ENCODE results near the gene TAB2. TPM values are rescaled to one million over a fixed set of nuclear protein-coding genes. Genes with fewer than 3 reads are reported as not detected.
"Not testable (repeated sequence)": the region's sequence is repeated elsewhere in the genome, so short reads cannot be mapped to it uniquely, and the experiment has no call there.

The TAB2 gene
- total RNA-seq, 2 donors from 2014 or later = 192 to 199 TPM

DNA sequence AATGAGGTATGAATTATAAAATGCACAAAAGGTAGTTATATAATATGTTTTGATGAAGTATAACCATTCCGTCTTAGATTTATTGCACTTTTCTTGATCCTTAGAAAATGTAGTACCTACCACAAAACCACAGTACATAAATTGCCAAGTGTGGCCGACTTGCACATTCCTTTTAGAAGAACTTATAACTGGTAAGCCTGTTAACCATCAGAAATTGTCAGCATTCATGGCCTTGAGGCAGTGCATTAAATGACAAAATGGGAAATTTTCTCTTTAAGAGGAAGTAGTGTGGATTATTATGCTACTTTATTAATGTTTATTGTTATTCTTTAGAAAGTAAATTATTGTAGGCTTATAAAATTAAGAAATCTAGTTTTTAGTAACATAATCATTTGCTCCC is 29.6 kb downstream of the TAB2 start:
- DNase-seq (no peak), ATAC-seq (no peak)
- H3K27me3 Mint-ChIP-seq = no peaks in the 10 kb centered on the region
- H3K4me3 Mint-ChIP-seq = no peak overlapping the region
- H3K27ac Mint-ChIP-seq = peak overlapping the region; percentile 17
- peaks cover 61% of the 10 kb centered on the region for H3K4me1 Mint-ChIP-seq
- H3K36me3 Mint-ChIP-seq (ENCODE audit: low read depth) = peaks cover 8% of the 10 kb centered on the region
- no peaks in the 10 kb centered on the region for H3K9me3 ChIP-seq (ENCODE audit: control insufficient read depth, low read length, poor library complexity, severe bottlenecking)

DNA sequence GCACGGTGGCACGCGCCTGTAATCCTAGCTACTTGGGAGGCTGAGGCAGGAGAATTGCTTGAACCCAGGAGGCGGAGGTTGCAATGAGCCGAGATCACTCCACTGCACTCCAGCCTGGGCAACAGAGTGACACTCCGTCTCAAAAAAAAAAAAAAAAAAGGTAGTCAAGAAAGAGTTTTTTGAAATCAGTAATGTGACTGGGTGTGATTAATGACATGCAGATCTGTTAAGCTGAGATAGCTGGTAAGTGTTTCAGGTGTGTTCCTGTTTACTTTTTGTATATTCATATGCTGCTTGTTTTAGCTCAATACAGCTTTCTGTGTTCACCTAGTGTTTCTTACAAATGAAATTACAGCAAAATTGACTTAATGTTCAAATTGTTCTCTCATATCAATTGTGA is 31.8 kb downstream of the TAB2 start:
- ATAC-seq; H3K36me3 Mint-ChIP-seq (ENCODE audit: low read depth); H3K9me3 ChIP-seq (ENCODE audit: control insufficient read depth, low read length, poor library complexity, severe bottlenecking); H3K27ac Mint-ChIP-seq; DNase-seq; H3K27me3 Mint-ChIP-seq: not testable (repeated sequence)
- peak overlapping the region; percentile 19 for H3K4me3 Mint-ChIP-seq
- peaks cover 60% of the 10 kb centered on the region for H3K4me1 Mint-ChIP-seq

DNA sequence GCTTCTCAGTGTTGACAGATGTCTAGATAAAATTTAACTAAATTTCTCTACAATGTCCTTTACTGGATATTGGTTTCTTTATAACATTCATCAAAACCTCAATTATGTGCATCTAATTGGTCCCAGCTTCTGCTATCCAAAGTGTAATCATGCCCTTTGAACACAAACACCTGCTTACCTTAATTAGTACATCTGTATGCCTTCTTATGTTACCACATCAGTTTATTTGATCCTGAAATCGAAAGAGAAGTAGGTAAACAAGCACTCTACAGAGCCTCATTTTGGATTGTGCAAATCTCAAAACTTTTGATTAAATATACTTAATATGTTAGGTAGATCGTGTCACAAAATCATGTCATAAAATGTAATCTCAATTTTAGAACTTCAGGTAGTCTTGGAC is 36.5 kb downstream of the TAB2 start:
- Mint-ChIP-seq H3K36me3 (ENCODE audit: low read depth) (peaks cover 4% of the 10 kb centered on the region), H3K27me3 (no peaks in the 10 kb centered on the region), H3K4me1 (peaks cover 54% of the 10 kb centered on the region)

DNA sequence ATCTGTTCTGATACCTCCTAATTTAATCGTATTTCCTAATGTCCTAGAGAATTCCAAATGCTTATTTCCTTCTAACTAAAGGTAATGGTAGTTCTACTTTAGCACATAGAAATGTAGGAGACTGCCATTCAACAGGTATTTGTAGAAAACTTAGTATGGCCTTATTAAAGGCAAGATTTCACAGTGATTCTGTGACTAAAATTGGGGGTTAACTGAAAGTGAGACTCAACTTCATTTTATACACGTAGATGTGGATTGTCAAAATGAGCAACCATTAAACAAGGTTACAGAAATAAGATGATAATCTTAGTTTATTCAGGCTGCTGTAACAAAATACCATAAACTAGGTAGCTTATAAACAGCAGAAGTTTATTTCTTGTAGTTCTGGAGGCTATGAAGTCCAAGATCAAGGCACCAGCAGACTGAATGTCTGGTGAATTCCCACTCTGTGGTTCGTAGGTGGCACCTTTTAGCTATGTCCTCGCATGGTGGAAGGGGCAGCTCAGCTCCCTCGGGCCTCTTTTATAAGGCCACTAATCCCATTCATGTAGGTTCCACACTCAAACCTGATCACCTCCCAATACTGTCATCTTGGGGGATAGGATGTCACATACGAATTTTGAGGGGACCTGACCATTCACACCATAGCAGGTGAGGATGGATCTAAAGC is 38.7 kb downstream of the TAB2 start:
- H3K4me1 Mint-ChIP-seq = peaks cover 57% of the 10 kb centered on the region
- peaks cover 5% of the 10 kb centered on the region for H3K36me3 Mint-ChIP-seq (ENCODE audit: low read depth)
- DNase-seq (no peak), ATAC-seq (peak; percentile 57)
- peak overlapping the region; percentile 94 for H3K27ac Mint-ChIP-seq
- H3K9me3 ChIP-seq (ENCODE audit: control insufficient read depth, low read length, poor library complexity, severe bottlenecking) = no peaks in the 10 kb centered on the region
- H3K27me3 Mint-ChIP-seq = no peaks in the 10 kb centered on the region
- peak overlapping the region; percentile 36 for H3K4me3 Mint-ChIP-seq

More for the DNA sequence above, 36.5 kb downstream of the TAB2 start:
- H3K4me3 Mint-ChIP-seq = no peak overlapping the region
- peak overlapping the region; percentile 81 for H3K27ac Mint-ChIP-seq
- DNase-seq = no peak
- no peaks in the 10 kb centered on the region for H3K9me3 ChIP-seq (ENCODE audit: control insufficient read depth, low read length, poor library complexity, severe bottlenecking)
- peak; percentile 66 for ATAC-seq

DNA sequence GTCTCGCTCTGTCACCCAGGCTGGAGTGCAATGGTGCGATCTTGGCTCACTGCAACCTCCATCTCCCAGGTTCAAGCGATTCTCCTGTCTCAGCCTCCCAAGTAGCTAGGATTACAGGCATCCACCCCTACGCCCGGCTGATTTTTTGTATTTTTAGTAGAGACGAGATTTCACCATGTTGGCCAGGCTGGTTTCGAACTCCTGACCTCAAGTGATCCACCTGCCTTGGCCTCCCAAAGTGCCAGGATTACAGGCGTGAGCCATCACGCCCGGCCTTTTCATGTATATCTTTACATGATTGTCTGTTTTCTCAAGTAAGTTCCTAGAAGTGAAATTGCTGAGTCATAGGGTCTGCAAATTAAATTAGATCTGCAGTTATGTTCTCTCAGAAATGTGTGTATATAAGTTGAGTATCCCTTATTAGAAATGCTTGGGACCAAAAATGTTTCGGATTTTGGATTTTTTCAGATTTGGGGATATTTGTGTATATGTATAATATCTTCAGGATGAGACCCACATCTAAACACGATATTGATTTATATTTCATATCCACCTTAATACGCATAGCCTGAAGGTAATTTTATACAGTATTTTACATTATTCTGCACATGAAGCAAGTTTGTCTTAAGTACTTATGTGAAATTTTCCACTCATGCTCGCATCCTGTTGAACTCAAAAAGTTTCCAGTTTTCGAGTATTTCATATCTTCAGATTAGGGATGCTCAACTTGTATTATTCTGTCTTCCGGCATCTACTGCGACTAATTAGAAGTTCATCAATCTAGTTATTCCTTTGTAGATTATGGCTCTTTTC is 40.4 kb downstream of the TAB2 start:
- Mint-ChIP-seq H3K36me3 (ENCODE audit: low read depth) (peaks cover 5% of the 10 kb centered on the region), H3K4me1 (peaks cover 50% of the 10 kb centered on the region), H3K27me3 (no peaks in the 10 kb centered on the region), H3K27ac (peak overlapping the region; percentile 94), H3K4me3 (peak overlapping the region; percentile 84)
- no peak for DNase-seq
- ATAC-seq = no peak
- H3K9me3 ChIP-seq (ENCODE audit: control insufficient read depth, low read length, poor library complexity, severe bottlenecking) = no peaks in the 10 kb centered on the region

DNA sequence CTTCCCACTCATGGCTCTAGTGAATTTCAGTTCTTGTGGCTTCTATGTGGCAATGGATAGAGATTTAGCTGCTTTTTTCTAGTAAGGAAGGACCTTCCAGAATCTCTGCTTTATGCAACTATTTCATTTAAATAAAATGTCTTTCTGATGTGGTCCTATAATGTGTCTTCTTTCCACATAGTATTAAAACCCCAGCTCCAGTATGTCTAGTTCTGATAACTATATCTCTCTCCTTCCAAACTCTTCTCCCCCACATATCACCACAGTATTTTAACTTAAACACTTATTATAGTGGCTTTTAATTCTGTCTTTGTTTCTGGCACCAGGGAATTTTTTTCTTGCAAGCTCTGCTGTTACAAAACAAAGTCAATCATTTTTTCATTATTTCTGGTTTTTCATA is 41.9 kb downstream of the TAB2 start:
- no peaks in the 10 kb centered on the region for H3K27me3 Mint-ChIP-seq
- DNase-seq (no peak), ATAC-seq (no peak)
- H3K27ac Mint-ChIP-seq = peak overlapping the region; percentile 94
- H3K4me3 Mint-ChIP-seq = peak overlapping the region; percentile 33
- H3K9me3 ChIP-seq (ENCODE audit: control insufficient read depth, low read length, poor library complexity, severe bottlenecking) = no peaks in the 10 kb centered on the region
- H3K4me1 Mint-ChIP-seq = peaks cover 50% of the 10 kb centered on the region
- peaks cover 9% of the 10 kb centered on the region for H3K36me3 Mint-ChIP-seq (ENCODE audit: low read depth)

DNA sequence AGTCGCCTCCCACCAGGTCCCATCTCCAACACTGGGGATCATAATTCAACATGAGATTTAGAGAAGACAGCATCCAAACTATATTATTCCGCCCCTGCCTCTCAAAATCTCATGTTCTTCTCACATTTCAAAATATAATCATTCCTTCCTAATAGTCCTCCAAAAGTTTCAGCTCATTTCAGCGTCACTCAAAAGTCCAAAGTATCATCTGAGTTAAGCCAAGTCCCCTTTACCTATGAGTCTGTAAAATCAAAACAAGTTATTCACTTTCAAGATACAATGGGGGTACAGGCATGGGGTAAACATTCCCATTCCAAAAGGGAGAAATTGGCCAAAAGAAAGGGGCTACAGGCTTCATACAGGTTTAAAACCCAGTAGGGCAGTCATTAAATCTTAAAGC is 43.0 kb downstream of the TAB2 start:
- Mint-ChIP-seq H3K36me3 (ENCODE audit: low read depth) (peaks cover 9% of the 10 kb centered on the region), H3K4me1 (peaks cover 53% of the 10 kb centered on the region), H3K27ac (peak overlapping the region; percentile 94), H3K27me3 (no peaks in the 10 kb centered on the region), H3K4me3 (peak overlapping the region; percentile 49)
- DNase-seq (no peak), ATAC-seq (no peak)
- no peaks in the 10 kb centered on the region for H3K9me3 ChIP-seq (ENCODE audit: control insufficient read depth, low read length, poor library complexity, severe bottlenecking)

DNA sequence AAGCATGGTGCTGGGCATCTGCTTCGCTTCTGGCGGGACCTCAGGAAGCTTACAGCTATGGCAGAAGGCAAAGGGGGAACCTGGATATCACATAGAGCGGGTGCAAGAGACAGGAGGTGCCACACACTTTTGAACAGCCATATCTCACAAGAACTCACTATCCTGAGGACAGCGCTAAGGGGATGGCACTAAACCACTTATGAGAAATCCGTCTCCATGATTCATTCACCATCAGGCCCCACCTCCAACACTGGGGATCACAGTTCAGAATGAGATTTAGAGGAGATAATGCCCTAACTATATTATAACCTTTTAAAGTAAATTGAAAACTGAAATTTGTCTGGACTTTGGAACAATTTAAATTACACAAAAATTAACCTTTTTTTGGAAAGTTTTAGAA is 44.8 kb downstream of the TAB2 start:
- no peak for DNase-seq
- H3K36me3 Mint-ChIP-seq (ENCODE audit: low read depth) = peaks cover 9% of the 10 kb centered on the region
- peak overlapping the region; percentile 0 for H3K27ac Mint-ChIP-seq
- H3K4me1 Mint-ChIP-seq = peaks cover 52% of the 10 kb centered on the region
- H3K4me3 Mint-ChIP-seq = no peak overlapping the region
- no peak for ATAC-seq
- no peaks in the 10 kb centered on the region for H3K27me3 Mint-ChIP-seq
- no peaks in the 10 kb centered on the region for H3K9me3 ChIP-seq (ENCODE audit: control insufficient read depth, low read length, poor library complexity, severe bottlenecking)

DNA sequence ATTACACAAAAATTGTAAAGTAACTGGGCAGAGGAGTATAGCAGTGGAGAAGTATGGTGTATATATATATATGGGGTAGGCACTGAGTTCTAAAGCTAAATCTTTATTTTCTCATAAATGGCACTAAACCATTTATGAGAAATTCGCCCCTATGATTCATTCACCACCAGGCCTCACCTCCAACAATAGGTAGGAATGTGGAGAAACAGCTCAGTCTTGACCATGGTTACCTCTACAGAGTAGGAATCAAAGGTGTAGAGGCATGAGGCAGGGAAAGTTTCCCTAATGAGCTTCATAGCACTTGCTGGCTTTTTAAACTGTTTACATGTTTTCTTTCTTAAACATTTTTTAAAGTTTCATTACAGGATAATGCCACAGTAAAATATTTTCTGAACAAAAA is 45.6 kb downstream of the TAB2 start:
- no peak for ATAC-seq
- no peak for DNase-seq
- H3K4me3 Mint-ChIP-seq = no peak overlapping the region
- H3K9me3 ChIP-seq (ENCODE audit: control insufficient read depth, low read length, poor library complexity, severe bottlenecking) = no peaks in the 10 kb centered on the region
- peak overlapping the region; percentile 0 for H3K27ac Mint-ChIP-seq
- H3K27me3 Mint-ChIP-seq = no peaks in the 10 kb centered on the region
- H3K36me3 Mint-ChIP-seq (ENCODE audit: low read depth) = peaks cover 9% of the 10 kb centered on the region
- H3K4me1 Mint-ChIP-seq = peaks cover 47% of the 10 kb centered on the region

DNA sequence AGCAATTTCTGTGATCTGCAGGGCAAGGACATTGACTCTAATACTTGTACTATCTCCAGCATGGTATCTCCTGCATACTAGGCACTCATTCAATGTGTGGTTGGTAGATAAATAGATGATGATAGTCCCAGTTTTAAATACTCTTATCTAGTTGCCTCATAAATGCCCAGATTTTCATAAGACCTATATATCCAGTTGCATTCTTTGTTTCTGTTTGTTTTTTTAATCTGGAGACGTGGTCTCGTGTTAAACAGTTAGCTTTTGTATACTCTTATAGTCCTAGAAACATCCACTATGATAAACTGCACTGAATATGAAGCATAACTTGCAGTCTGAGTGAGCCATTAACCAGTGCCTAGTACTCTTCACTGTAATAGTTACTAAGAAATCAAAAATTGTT is 47.0 kb downstream of the TAB2 start:
- no peak for DNase-seq
- Mint-ChIP-seq H3K4me1 (peaks cover 33% of the 10 kb centered on the region), H3K36me3 (ENCODE audit: low read depth) (peaks cover 9% of the 10 kb centered on the region), H3K4me3 (peak overlapping the region; percentile 10), H3K27ac (peak overlapping the region; percentile 86), H3K27me3 (no peaks in the 10 kb centered on the region)
- no peak for ATAC-seq
- H3K9me3 ChIP-seq (ENCODE audit: control insufficient read depth, low read length, poor library complexity, severe bottlenecking) = no peaks in the 10 kb centered on the region

DNA sequence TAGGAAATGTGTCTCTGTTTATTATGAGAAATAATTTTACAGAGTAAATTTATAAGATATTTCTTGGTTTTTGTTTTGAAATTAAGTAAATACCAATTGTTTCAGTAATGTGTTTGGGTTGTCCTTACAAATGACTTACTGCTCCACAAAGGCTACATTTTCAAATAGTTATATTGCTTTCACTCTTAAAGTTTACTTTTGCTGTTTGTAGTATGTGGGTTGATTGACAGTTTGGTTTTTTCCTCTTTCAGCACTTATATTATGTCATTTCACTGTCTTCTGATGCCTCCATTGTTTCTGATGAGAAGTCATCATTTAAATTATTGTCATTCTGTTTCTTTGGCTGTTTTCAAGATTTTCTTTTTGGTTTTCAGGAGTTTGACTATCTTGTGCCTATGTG is 47.7 kb downstream of the TAB2 start:
- ATAC-seq = peak; percentile 35
- no peak overlapping the region for H3K27ac Mint-ChIP-seq
- H3K4me3 Mint-ChIP-seq = no peak overlapping the region
- peaks cover 33% of the 10 kb centered on the region for H3K4me1 Mint-ChIP-seq
- H3K27me3 Mint-ChIP-seq = no peaks in the 10 kb centered on the region
- peaks cover 11% of the 10 kb centered on the region for H3K36me3 Mint-ChIP-seq (ENCODE audit: low read depth)
- no peaks in the 10 kb centered on the region for H3K9me3 ChIP-seq (ENCODE audit: control insufficient read depth, low read length, poor library complexity, severe bottlenecking)
- DNase-seq = no peak

DNA sequence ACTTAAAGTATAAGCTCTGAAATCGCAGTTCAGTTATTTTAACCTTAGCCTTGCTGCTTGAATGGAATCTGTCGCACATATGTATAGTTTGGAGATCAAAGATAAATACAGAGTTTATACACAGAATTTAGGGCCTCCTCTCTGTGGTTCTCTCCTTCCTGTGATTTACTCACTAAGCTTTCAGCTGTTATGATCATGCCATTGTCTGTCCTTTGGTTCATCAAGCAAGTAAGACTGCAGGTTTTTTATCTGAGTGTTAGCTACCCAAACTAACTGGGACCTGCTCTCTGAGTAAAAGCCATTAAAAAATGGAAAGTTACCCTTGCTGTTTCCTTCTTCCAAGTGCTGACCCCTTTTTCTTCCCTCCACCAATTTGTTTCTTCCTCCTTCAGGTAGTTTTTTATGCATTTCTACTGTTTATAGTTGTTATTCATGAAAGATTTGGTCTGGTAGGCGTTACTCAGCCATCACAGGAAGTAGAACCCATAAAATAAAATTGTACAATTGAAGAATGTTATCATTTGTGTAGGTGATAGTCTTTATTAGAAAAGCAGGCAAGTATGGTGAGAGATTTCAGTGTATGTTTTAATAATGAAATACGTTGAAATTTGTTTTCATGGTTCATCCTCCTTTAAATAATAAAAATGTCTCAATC is 48.9 kb downstream of the TAB2 start:
- Mint-ChIP-seq H3K36me3 (ENCODE audit: low read depth) (peaks cover 12% of the 10 kb centered on the region), H3K27me3 (no peaks in the 10 kb centered on the region), H3K4me3 (no peak overlapping the region), H3K4me1 (peaks cover 32% of the 10 kb centered on the region), H3K27ac (no peak overlapping the region)
- ATAC-seq = peak; percentile 80
- DNase-seq = no peak
- no peaks in the 10 kb centered on the region for H3K9me3 ChIP-seq (ENCODE audit: control insufficient read depth, low read length, poor library complexity, severe bottlenecking)

DNA sequence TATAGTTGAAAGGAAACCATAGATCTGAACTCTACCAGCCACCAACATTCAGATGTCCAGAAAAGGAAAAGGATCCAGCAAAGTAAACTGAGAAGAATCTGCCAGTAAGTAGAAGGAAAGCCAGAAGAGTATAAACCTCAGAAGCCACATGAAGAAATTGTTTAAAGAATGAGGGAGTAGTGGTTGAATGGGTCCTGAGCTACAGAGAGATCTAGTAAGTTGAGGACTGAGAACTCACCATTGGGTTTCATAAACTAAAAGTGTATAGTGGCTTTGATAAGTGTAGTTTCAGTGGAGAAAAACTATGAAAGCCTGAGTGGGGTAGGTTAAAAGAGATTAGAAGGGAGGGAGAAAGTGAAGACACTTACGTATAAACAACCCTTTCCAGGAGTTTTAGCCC is 50.6 kb downstream of the TAB2 start:
- Mint-ChIP-seq H3K36me3 (ENCODE audit: low read depth) (peaks cover 14% of the 10 kb centered on the region), H3K27ac (no peak overlapping the region), H3K4me3 (no peak overlapping the region), H3K4me1 (peaks cover 35% of the 10 kb centered on the region), H3K27me3 (no peaks in the 10 kb centered on the region)
- peak; percentile 36 for ATAC-seq
- DNase-seq = no peak
- no peaks in the 10 kb centered on the region for H3K9me3 ChIP-seq (ENCODE audit: control insufficient read depth, low read length, poor library complexity, severe bottlenecking)

Data from T-helper 17 cell (primary cell).